Trophoblast cell (in vitro differentiated cells and primary cell): ENCODE results near the gene TEX50. TPM values are rescaled to one million over a fixed set of nuclear protein-coding genes. Genes with fewer than 3 reads are reported as not detected.
"Not testable (repeated sequence)": the region's sequence is repeated elsewhere in the genome, so short reads cannot be mapped to it uniquely, and the experiment has no call there.

Experiments
- DNase-seq, 2 donors: peaks; one replicate each; pipeline ENCODE4 v3.0.0-alpha.2; 2016
- H2AFZ ChIP-seq: 2 replicates; pipeline ENCODE4 v1.6.1; 2013; ENCODE audit warnings: low read length, moderate library complexity, mild to moderate bottlenecking; ENCODE audit not compliant: insufficient read depth, poor library complexity
- H2AK5ac ChIP-seq: 2 replicates; pipeline ENCODE4 v1.6.1; 2013; ENCODE audit warnings: mild to moderate bottlenecking, low read length
- H2BK120ac ChIP-seq: 2 replicates; pipeline ENCODE4 v1.6.1; 2013; ENCODE audit warnings: low read length, mild to moderate bottlenecking, moderate library complexity; ENCODE audit not compliant: insufficient read depth, poor library complexity
- H2BK12ac ChIP-seq: 2 replicates; pipeline ENCODE4 v1.6.1; 2013; ENCODE audit warnings: mild to moderate bottlenecking, low read length, moderate library complexity
- H2BK5ac ChIP-seq: 2 replicates; pipeline ENCODE4 v1.6.1; 2013; ENCODE audit warnings: low read length, low read depth, moderate library complexity, mild to moderate bottlenecking; ENCODE audit not compliant: poor library complexity
- H3K14ac ChIP-seq: 2 replicates; pipeline ENCODE4 v1.6.1; 2013; ENCODE audit warnings: mild to moderate bottlenecking, low read length
- H3K18ac ChIP-seq: 2 replicates; pipeline ENCODE4 v1.6.1; 2013; ENCODE audit warnings: mild to moderate bottlenecking, low read length
- H3K23ac ChIP-seq: 2 replicates; pipeline ENCODE4 v1.6.1; 2013; ENCODE audit warnings: low read length
- H3K27ac ChIP-seq: 2 replicates; pipeline ENCODE4 v1.5.1; 2013; ENCODE audit warnings: low read depth, mild to moderate bottlenecking, inconsistent platforms, low read length, moderate library complexity
- H3K27me3 ChIP-seq: 2 replicates; pipeline ENCODE4 v1.6.1; 2013; ENCODE audit warnings: inconsistent platforms, mild to moderate bottlenecking, low read length, moderate library complexity; ENCODE audit not compliant: insufficient read depth
- H3K36me3 ChIP-seq, 2 experiments: 1 replicate in 1 of 2; 2 replicates in 1 of 2; pipeline ENCODE4 v1.6.1; 2013; ENCODE audit warnings: low read length in 2 of 2, mild to moderate bottlenecking in 2 of 2, moderate library complexity in 1 of 2; ENCODE audit not compliant: insufficient read depth in 2 of 2, control insufficient read depth in 1 of 2
- H3K4ac ChIP-seq: 2 replicates; pipeline ENCODE4 v1.6.1; 2013; ENCODE audit warnings: low read depth, mild to moderate bottlenecking, low read length, moderate library complexity
- H3K4me1 ChIP-seq, 2 experiments: 1 replicate in 1 of 2; 2 replicates in 1 of 2; pipeline ENCODE4 v1.6.1; 2013; ENCODE audit warnings: low read length in 2 of 2, mild to moderate bottlenecking in 2 of 2, moderate library complexity in 1 of 2; ENCODE audit not compliant: insufficient read depth in 2 of 2, control insufficient read depth in 1 of 2
- H3K4me2 ChIP-seq: 2 replicates; pipeline ENCODE4 v1.6.1; 2013; ENCODE audit warnings: inconsistent platforms, mild to moderate bottlenecking, low read length, moderate library complexity
- H3K4me3 ChIP-seq: 2 replicates; pipeline ENCODE4 v1.5.1; 2013; ENCODE audit warnings: mild to moderate bottlenecking, low read depth, low read length, inconsistent platforms
- H3K79me1 ChIP-seq: one replicate; pipeline ENCODE4 v1.6.1; 2013; ENCODE audit warnings: low read length
- H3K79me2 ChIP-seq: 2 replicates; pipeline ENCODE4 v1.6.1; 2013; ENCODE audit warnings: low read length, mild to moderate bottlenecking; ENCODE audit not compliant: control insufficient read depth, insufficient read depth, poor library complexity
- H3K9ac ChIP-seq: 2 replicates; pipeline ENCODE4 v1.6.1; 2013; ENCODE audit warnings: mild to moderate bottlenecking, low read length
- H3K9me3 ChIP-seq: 2 replicates; pipeline ENCODE4 v1.6.1; 2013; ENCODE audit warnings: low read depth, mild to moderate bottlenecking, control low read depth, inconsistent platforms, low read length; ENCODE audit not compliant: insufficient read depth
- H4K12ac ChIP-seq: 2 replicates; pipeline ENCODE4 v1.6.1; 2013; ENCODE audit warnings: low read depth, mild to moderate bottlenecking, low read length, moderate library complexity
- H4K8ac ChIP-seq: 2 replicates; pipeline ENCODE4 v1.6.1; 2013; ENCODE audit warnings: low read depth, mild to moderate bottlenecking, low read length, moderate library complexity
- H4K91ac ChIP-seq: one replicate; pipeline ENCODE4 v1.6.1; 2013; ENCODE audit warnings: low read depth, mild to moderate bottlenecking, low read length, moderate library complexity
- WGBS: extraction: QIAGEN DNeasy Blood & Tissue Kit; methylation state at CpG from one replicate; pipeline ENCODE4 v1.1.7; 2013; ENCODE audit warnings: missing lambda C conversion rate; ENCODE audit not compliant: insufficient read length, insufficient coverage; ENCODE audit errors: extremely low coverage; 5-methylcytosine and 5-hydroxymethylcytosine counted together
- polyA plus RNA-seq: library from polyadenylated mRNA; stranded (reverse); fragments of 200-250 nt; gene quantifications from 2 replicates; pipeline ENCODE4 v1.2.3, GENCODE V29; 2013

Gene TEX50
- not detected in 2 replicates for polyA plus RNA-seq

- Histone ChIP-seq H2BK5ac (no peak within 1 kb of the TSS), H3K36me3 (no peaks in the 10 kb centered on the region), H3K4me1 (no peaks in the 10 kb centered on the region), H3K79me1 (no peaks in the 10 kb centered on the region), H4K12ac (no peak within 1 kb of the TSS), H3K79me2 (no peaks in the 10 kb centered on the region), H3K23ac (no peak within 1 kb of the TSS), H3K14ac (no peak within 1 kb of the TSS), H3K27me3 (no peaks in the 10 kb centered on the region), H2BK120ac (no peak within 1 kb of the TSS), H4K91ac (no peak within 1 kb of the TSS), H2BK12ac (no peak within 1 kb of the TSS), H2AFZ (no peak within 1 kb of the TSS), H3K4me2 (no peak within 1 kb of the TSS), H3K4me3 (no peak within 1 kb of the TSS), H3K9me3 (peaks cover 2% of the 10 kb centered on the region), H3K27ac (no peak within 1 kb of the TSS), H2AK5ac (no peak within 1 kb of the TSS), H3K9ac (no peak within 1 kb of the TSS), H3K4ac (no peak within 1 kb of the TSS), H4K8ac (no peak within 1 kb of the TSS), H3K18ac (no peak within 1 kb of the TSS)
- no peak for DNase-seq
- no CpG with 5 or more reads among the region's 1 CpG for WGBS
These were observed at the start of gene TEX50 for GRCh38 chr1:173635116-173635515. TSS of gene TEX50 (plus strand) at chr1:173635338. CDS start at chr1:173635522, 184 bp downstream.

- Histone ChIP-seq H3K14ac (no peak overlapping the region), H2AK5ac (no peak overlapping the region), H3K23ac (no peak overlapping the region), H2AFZ (no peak overlapping the region), H3K9ac (no peak overlapping the region), H3K9me3 (no peaks in the 10 kb centered on the region), H3K27ac (no peak overlapping the region), H4K8ac (no peak overlapping the region), H3K36me3 (no peaks in the 10 kb centered on the region), H4K91ac (no peak overlapping the region), H4K12ac (no peak overlapping the region), H3K79me2 (no peaks in the 10 kb centered on the region), H2BK5ac (no peak overlapping the region), H3K18ac (no peak overlapping the region), H3K27me3 (no peaks in the 10 kb centered on the region), H3K4me3 (no peak overlapping the region), H3K4me2 (no peak overlapping the region), H3K4me1 (no peaks in the 10 kb centered on the region), H3K79me1 (no peaks in the 10 kb centered on the region), H2BK120ac (no peak overlapping the region), H3K4ac (no peak overlapping the region), H2BK12ac (no peak overlapping the region)
- no peak for DNase-seq
- WGBS = no CpG with 5 or more reads among the region's 1 CpG
These were observed 44.6 kb upstream of the TEX50 start for GRCh38 chr1:173590557-173590956.

- H2BK120ac ChIP-seq, H3K27ac ChIP-seq, H2BK5ac ChIP-seq, H4K12ac ChIP-seq, H4K91ac ChIP-seq, H2AK5ac ChIP-seq, H3K9me3 ChIP-seq, H3K4me3 ChIP-seq, H3K9ac ChIP-seq, H2AFZ ChIP-seq, H3K18ac ChIP-seq, H3K23ac ChIP-seq, H3K27me3 ChIP-seq, DNase-seq, H3K4me2 ChIP-seq, H3K36me3 ChIP-seq, H3K4me1 ChIP-seq, H3K79me1 ChIP-seq, H3K14ac ChIP-seq, H4K8ac ChIP-seq, H3K79me2 ChIP-seq, H3K4ac ChIP-seq, H2BK12ac ChIP-seq: not testable (repeated sequence)
- no CpG with 5 or more reads among the region's 5 CpGs for WGBS
These were observed 44.0 kb upstream of the TEX50 start for GRCh38 chr1:173591138-173591537.

- Histone ChIP-seq H3K4ac (no peak overlapping the region), H3K9ac (no peak overlapping the region), H4K91ac (no peak overlapping the region), H2BK120ac (no peak overlapping the region), H4K12ac (no peak overlapping the region), H3K23ac (no peak overlapping the region), H3K4me1 (no peaks in the 10 kb centered on the region), H3K27me3 (no peaks in the 10 kb centered on the region), H3K9me3 (no peaks in the 10 kb centered on the region), H3K4me3 (no peak overlapping the region), H4K8ac (no peak overlapping the region), H3K14ac (no peak overlapping the region), H3K79me1 (no peaks in the 10 kb centered on the region), H3K27ac (no peak overlapping the region), H2BK12ac (no peak overlapping the region), H3K18ac (no peak overlapping the region), H2AFZ (no peak overlapping the region), H2AK5ac (no peak overlapping the region), H2BK5ac (no peak overlapping the region), H3K4me2 (no peak overlapping the region), H3K79me2 (no peaks in the 10 kb centered on the region), H3K36me3 (no peaks in the 10 kb centered on the region)
- no peak for DNase-seq
- WGBS = no CpG with 5 or more reads among the region's 3 CpGs
These were observed 38.9 kb upstream of the TEX50 start for GRCh38 chr1:173596097-173596825.
